Stimulated activated CD8-positive, alpha-beta memory T cell treated with anti-CD3 and anti-CD28 coated beads, Interleukin-15, amount 100 ng/mL, for 48 hours (primary cell): ENCODE data around the gene TPD52L1.

ENCODE experiments used
- DNase-seq, 2 donors: peaks; one replicate each; pipeline ENCODE4 v3.0.0-alpha.2; 2020; ENCODE audit warnings: low read depth in 2 of 2

Gene TPD52L1

DNA sequence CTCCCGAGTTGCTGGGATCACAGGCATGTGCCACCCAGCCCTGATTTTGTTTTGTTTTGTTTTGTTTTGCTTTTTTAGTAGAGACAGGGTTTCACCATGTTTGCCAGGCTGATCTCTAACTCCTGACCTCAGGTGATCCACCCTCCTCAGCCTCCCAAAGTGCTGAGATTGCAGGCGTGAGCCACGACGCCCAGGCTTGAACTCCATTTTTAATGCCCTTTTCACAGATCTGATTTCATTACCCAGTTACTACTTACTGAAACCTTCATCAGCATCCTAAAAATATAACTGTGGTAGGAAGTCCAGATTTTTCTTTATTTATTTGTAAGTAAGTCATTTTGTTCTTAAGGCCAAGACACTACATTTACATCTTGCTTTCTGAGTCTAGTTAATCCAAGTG is 84.2 kb downstream of the TPD52L1 start:
- DNase-seq, result no peak

DNA sequence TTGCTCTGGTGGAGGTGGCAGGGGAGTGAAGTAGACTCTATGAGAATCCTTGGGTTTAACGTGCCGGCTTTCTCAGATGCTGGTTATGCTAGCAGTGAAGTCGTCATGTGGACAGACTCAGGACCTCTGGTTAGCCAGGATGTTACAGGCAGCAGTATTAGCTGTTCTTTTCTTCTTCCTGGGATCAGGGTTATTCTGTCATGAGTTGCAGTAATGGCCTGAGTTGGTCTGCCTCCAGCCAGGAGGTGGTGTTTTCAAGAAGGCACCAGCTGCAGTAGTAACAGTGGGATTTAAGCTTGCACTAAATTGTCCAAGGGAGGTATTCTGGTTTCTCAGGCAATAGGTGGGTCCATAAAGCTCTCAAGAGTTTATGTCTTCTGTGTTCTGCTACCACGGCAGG is 91.5 kb downstream of the TPD52L1 start:
- DNase-seq, result no peak

DNA sequence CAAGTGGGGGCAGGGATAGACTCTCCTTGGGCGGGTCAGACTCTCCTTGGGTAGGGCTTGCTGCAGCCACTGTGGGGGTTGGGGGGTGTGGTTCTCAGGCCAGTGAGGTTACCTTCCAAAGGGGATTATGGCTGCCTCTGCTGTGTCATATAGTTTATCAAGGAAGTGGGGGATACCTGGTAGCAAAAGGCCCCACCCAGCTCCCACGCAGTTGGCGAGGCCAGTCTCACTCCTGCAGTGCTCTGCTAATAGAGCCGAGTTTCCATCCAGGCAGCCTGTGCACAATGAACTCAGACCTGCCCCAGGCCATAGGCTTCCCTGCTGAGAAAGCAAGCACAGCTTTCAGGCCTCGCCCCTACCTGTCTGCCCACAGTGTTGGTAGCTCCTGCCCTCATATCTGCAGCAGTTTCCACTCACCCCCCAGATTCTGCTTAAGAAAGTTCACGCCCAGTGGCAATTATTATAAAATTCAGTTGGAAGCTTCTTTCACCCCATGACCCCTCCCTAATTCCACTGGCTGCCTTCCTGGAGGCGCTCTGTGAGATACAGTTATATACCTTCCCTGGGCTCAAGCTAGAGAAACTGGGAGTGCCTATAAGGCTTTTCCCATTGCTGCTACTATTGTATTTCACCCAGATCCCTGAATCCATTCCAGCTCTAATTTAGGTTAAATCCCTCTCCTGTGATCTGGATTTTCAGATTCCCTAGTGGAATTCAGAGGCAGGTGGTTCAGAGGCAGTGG is 92.1 kb downstream of the TPD52L1 start:
- DNase-seq, result no peak

DNA sequence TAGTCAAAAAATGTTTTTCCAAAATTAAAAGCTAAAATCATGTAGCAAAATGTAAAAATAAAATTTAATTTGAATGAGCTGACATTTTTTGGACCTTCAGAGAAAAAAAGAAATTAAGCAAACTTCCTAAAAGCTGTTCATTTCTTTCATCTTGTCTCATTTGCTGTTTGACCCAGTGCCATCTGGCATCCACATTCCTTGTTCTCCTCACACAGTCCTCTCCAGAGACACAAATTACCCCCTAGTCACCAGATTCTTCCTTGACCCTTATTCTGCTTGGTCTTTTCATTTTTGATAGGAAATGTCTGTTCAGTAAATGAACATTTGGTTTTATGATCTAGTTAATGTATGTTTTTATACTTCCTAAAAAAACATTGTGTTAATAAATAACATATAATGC is 93.0 kb downstream of the TPD52L1 start:
- DNase-seq, result no peak

DNA sequence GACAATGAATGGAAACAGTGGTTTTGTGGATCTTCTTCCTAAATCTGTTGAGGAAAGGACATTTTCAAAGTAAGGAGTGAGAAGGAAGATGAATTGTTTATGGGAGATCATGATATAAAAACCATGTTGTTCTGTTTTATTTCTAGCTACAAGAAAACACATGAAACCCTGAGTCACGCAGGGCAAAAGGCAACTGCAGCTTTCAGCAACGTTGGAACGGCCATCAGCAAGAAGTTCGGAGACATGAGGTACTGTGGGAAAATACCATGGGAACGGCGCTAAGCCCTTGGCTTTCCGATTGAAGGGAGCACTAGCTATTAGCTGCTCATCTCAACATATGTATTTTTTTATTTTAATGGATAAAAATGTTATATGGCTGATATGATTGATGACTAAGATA is 94.6 kb downstream of the TPD52L1 start:
- DNase-seq, result no peak

DNA sequence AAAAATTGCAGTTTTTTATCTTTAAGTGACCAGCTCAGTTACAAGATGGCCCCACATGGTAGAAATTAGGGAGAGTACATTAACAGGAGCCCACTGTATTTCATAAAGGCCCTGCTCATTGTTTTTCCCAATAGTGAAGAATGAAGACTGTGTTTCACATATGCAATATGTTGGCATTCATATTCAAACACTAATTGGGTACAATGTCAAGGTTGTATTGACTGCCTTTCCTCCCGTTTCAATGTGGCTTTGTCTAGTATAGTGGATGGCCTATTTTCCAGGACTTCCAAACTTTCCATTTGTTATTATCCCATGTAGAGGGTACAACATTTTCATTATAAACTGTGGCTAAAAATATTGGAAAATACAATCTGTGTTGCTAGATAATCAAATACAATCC is 96.9 kb downstream of the TPD52L1 start:
- DNase-seq, result no peak

DNA sequence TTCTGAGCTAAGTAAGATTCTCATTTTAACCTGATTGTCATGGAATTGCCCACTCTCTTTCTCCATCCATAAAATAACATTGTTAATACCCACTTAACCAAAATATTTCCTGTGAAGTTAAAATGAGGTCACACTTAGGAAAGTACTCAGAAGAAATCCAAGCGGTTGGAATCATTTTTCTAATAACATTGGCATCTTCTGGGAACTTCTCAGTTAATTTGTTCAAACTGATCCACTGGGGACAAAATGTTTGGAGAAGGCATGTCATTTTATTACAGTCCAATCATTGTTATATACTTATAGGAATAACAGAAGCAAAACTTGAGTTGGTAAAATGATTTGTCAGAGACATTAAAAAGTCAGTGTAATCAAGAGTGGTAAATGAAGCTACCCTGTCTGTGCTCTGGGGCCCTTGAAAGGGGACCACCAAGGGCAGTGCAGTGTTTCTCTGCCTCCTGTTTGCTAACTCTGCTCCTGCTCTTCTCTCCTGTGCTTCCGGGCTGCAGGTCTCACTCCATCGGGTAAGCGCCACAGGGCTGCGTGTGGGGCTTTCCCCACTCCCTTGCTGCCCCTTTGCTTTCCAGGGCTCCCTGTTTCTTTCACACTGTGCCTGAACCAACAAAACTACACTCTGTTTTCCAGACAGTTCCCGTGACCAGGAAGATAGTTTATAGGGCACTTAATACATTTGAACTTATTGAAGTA is 98.1 kb downstream of the TPD52L1 start:
- no peak for DNase-seq

DNA sequence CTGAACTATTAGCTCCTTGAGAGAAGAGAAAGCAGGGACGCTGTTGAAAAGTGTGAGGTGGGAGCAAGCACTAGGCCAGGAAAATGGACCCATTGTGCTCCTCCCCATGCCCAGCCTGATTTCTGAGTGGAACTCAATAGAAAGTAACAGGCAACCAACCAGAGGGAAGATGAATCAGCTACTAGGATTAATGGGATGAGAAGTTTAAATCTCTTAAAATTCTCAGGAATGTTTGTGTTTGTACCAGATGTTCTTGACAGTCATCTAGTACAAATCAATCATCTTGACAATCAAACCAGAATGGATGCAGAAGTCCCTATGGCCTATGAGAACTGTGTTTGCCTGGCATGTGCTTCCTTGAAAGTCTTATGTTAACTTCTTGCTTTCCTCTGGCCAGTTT is 99.3 kb downstream of the TPD52L1 start:
- no peak for DNase-seq

DNA sequence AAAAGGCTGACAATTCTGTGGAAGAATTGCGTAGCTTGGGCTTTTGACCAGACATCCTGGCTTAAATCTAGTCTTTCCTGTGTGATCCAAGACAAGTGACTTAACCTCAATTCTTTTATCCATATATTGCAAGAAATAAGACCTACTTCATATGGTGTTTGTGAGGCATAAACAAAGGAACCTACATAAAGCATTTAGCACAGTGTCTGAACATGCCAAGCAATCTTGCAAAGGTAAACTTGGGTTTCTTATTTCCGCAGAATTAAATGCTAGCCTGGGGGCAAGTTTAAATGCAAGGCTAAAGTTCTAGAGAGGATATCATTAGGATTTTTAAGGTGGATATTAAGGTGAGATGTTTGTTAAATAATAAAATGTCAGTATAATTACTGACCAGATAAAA is 100.3 kb downstream of the TPD52L1 start:
- DNase-seq, result no peak

DNA sequence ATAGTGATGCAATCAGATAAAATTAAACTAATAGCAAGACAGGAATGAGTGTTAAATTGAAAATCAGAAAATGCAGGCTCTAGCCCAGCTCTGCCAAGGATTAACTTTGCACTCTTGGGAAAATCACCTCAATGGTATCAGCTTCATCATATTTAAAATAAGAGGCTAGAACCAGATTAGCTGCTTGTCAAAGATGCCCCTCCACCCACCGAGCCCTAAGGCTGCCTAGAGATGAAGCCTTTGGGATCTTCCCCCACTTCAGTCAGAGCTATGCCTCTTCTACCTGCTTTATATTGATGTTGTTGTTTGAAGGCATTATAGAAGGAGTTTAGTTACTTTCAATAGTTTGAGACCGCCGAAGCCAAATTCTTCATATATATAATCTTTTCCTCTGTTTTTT is 100.7 kb downstream of the TPD52L1 start:
- no peak for DNase-seq

DNA sequence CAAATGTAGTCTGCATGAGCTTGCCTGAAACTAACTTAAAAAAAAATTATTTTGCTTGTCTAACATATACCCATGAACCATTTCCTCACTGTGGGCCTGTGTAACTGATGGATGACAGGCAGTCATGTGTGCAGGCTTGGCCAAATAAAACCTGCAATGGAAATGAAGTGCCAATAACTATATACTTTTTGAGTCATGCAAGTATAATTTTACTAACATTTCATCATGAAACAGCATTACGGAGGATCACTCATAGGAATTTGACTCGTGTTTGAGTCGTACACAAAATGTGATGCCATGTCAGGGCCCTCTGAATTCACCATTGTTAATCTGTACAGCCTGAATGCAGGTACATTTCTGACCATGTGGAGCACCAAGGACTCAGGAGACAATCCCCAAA is 101.6 kb downstream of the TPD52L1 start:
- DNase-seq, result no peak

DNA sequence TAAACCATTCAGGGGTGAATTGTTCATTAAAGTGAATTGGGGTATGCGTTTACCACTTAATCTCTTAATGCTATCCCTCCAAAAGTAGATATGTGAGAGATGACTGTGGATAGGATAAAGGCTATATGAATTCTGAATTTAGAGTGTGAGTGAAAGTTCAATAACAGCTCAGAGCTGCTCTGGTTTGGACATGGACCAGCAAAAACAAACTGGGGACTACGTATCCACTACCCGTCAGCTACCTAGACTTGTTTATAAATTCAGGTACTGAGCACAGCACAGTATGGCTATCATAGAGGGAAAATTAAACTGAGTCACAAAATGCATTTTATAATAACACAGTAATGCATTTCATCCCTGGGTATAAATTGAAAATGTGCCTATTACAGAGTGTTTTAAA is 103.8 kb downstream of the TPD52L1 start:
- DNase-seq, result no peak

DNA sequence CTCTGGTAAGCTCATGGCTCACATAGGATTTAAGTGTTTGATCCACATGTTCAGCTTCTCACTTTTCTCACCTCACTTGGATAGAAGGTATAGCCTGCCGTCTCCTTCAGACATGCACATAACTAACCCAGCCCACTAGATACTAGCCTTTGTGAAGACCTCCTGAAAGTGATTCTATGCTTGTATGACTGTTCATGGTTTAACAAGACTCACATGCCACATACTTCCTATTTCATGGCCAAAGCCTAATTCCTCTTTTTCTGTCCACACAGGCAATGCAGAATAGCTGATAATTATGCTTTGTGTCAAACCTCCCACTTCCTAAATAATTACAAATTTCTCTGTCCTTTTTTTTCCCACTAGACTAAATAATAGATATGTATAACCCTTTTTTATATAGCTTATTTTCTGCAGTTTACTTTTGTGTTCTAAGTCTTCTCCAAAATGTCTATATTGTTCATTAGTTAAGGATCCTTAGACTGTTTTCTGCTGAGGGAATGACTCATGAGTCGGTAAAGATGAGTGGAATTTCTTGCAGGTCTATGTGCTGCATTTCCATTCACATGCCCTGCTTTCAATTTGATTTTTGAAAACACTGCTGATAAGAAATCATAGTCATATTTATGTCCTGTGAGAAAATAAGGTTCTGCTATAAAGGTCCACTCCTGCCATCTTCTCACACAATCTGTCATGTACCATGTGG is 105.2 kb downstream of the TPD52L1 start:
- no peak for DNase-seq

DNA sequence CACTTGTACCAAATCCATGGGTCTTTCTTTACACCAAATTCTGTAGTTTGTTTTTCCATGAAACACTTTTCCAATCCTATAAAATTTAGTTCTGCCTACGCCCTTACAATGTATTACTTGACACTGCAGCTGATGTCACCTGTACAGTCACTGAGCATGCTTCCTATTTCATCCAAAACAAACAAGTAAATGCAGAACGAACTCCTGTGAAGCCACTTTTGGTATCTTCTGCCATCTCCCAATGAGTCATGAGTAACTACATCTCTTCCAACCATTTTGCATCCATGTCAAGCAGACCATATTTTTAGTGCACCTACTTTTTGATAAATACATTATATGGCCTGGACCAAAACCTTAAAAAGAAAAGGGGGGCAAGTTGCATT is 105.8 kb downstream of the TPD52L1 start:
- no peak for DNase-seq

DNA sequence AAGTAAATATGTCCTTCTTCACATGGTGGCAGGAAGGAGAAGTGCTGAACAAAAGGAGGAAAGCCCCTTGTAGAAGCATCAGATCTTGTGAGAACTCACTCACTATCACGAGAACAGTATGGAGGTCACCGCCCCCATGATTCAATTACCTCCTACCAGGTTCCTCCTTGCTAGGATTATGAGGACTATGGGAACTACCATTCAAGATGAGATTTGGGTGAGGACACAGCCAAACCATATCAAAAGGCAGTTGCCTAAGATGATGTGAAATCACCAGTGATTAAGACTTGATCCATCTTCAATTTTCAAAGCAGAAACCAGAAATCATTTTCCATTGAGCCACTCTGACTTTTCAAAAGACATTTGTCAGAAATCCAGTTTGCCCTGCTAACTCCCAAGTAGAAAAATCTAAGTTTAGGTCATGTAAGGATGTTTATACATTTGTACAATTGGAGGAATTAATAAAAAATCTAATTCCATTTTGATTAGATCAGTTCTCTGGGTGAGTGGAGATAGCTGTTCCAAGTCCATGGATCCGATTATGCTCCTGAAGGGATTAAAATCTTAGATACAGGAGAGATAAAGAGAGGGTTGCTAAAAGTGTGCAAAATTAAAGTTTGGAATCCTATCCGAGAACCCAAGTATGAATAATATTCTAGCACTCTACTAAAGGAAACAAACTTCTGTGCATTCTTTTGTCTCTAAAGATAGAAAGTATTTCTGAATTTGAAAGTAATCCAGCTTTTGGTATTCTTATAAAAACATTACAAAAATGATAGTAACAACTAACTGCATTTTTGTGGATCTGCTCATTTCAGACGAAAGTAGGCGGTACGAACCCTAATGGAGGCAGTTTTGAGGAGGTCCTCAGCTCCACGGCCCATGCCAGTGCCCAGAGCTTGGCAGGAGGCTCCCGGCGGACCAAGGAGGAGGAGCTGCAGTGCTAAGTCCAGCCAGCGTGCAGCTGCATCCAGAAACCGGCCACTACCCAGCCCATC is 108.7 kb downstream of the TPD52L1 start:
- DNase-seq, result no peak

DNA sequence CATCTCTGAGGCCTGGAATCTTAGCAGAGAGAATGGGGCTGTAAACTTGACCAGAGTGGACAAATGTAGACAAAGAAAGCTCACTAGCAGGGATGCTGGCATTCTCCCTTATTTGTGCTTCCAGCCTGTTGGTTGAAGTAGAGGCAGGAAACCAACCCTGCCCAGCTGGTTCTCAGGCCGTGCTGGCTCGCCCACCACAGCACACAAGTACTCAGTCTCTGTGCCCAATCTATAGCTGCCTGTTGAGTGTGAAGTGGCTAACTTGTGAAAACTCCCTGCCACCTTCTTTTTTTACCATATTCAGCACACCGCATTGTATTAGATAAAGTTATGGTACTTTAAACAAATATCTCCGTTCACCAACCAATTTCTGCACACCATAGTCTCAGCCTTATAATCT is 110.9 kb downstream of the TPD52L1 start:
- DNase-seq, result no peak

DNA sequence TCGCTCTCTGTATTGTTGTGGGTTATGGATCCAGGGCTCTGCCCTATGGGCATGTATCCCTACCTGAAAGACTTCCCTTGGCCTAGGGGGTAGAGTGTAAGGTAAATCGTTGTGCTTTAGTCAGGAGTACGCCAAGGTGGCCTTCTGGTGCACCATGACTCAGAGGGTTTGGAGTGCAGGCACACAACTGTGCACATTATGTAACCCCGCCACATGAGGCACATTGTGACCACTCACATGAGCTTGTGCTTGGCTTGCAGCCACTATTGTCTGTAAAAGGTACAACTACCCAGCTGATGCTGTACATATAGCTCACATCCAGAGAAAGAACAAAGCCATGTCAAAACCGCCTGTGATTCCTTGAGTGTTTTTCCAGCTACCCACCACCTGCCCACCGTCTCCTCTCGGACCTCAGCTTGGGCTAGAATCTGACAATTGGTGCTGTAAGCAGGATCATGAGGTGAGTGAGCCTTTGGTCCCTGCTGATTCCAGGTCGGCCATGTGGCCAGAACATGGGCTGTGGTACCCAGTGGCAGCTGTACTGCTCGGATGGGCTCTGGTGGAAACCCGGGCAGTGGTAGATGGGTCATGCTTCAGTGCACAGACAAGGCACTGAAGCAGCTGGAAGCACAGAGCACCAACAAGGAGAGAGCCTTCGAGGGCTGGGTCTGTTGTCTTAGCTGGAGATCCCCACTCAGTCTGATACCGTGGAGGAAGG is 114.4 kb downstream of the TPD52L1 start:
- no peak for DNase-seq

DNA sequence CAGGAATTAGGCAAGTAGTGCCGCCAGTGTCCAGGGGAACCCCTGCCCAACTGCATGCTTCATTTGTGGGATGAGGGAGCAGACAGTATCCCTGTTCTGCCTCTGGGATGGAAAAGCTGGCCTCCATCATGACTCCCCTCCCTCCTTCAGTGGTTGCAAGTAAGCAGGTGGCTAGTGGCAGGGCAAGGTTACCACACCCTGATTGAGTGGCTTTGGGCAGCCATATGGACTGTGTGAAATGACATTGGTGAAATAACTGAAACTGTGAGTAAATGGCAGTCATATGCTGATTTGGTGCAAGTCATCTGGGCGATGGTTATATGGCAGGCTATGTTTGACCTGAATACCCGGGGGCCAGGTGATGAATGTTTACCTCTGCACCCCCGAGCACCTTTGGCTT is 115.2 kb downstream of the TPD52L1 start:
- DNase-seq, result no peak

DNA sequence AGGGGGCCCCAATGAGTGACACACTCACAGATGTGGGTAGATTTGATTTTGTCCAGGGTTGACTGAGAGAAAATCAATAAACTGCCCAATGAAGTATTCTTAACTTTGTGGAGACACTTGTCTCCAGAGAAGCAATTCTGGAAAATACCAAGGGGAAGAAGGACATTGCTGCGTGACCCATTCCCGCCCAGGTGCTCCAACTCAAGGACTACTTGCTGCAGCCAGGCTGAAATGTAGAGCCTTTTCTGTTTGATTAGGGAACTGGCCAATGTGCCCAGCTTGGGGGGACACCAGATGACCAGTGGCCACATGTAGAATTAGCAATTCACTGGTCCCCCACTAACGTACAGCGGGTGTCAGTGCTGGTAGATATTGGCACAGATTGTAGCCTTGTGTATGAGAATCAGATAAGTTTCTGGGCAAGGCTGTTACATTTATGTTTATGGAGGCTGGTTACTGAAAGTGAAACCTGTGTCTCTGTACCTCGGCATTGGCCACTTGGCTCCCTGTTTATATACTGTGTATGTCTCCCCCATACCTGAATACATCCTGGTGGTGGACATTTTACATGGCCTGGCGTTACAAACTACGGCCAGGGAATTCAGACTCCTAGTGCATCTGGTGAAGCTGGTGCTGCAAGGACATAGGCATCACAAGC is 115.9 kb downstream of the TPD52L1 start:
- DNase-seq, result no peak

DNA sequence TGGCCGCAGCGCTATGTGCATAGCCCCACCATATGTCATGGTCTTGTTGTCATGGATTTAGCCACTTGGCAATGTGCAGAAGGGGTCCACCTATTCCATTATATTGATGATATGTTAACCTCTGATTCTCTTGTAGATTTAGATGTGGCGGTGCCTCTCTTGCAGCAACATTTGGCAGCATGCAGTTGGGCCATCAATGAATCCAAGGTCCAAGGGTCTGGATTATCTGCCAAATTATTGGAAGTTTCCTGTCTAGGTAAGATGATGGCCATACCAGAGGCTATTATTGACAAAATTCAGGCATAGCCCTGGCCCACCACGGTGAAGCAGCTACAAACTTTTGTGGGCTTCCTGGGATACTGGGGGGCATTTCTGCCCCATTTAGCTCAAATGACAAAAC is 116.8 kb downstream of the TPD52L1 start:
- no peak for DNase-seq
